K562 (cell line): ENCODE results near the gene ITPRIPL2. TPM values are rescaled to one million over a fixed set of nuclear protein-coding genes. Genes with fewer than 3 reads are reported as not detected.

Experiments
- BHLHE40 ChIP-seq: IDR thresholded peaks from 2 replicates; pipeline ENCODE4 v1.6.1; 2011; ENCODE audit warnings: low read length, improper control_type of control experiment
- BRCA1 ChIP-seq, 2 experiments: fragments of 450-650 bp in 1 of 2; sonication (generic) in 1 of 2; formaldehyde crosslinking in 1 of 2; IDR thresholded peaks; 2 replicates each; pipeline versions ENCODE4 v1.5.0 to v1.6.1; 2017 to 2020; ENCODE audit warnings: mild to moderate bottlenecking in 1 of 2, missing genetic modification reagents in 1 of 2
- BRD9 ChIP-seq: fragments of 450-650 bp; IDR thresholded peaks from 2 replicates; pipeline ENCODE4 v1.6.1; 2018; ENCODE audit warnings: low read depth; ENCODE audit not compliant: partially characterized antibody
- CTBP1 ChIP-seq: fragments of 450-650 bp; IDR thresholded peaks from 2 replicates; pipeline ENCODE4 v1.6.1; 2016; ENCODE audit warnings: borderline replicate concordance
- DACH1 ChIP-seq: fragments of 450-650 bp; IDR thresholded peaks from 2 replicates; pipeline ENCODE4 v1.6.1; 2018; ENCODE audit not compliant: partially characterized antibody
- ELF4 ChIP-seq: fragments of 450-650 bp; formaldehyde crosslinking; IDR thresholded peaks from 2 replicates; pipeline ENCODE4 v1.4.0; 2022; ENCODE audit warnings: missing genetic modification characterization
- KAT7 ChIP-seq: sonication (generic); formaldehyde crosslinking; IDR thresholded peaks from 2 replicates; pipeline ENCODE4 v1.8.0; 2022; ENCODE audit warnings: missing genetic modification reagents, mild to moderate bottlenecking, borderline replicate concordance
- NR3C1 ChIP-seq: sonication (generic); formaldehyde crosslinking; IDR thresholded peaks from 2 replicates; pipeline ENCODE4 v1.8.1; 2022; ENCODE audit warnings: missing genetic modification reagents
- PPARD ChIP-seq: fragments of 250-450 bp; sonication (Bioruptor Pico); IDR thresholded peaks from 2 replicates; pipeline ENCODE4 v1.8.0; 2022; ENCODE audit warnings: inconsistent platforms, mild to moderate bottlenecking, moderate library complexity
- SETDB1 ChIP-seq: IDR thresholded peaks from one replicate; pipeline ENCODE4 v1.6.1; 2012; ENCODE audit warnings: low read length, control low read depth, inconsistent platforms
- SREBF2 ChIP-seq: sonication (generic); formaldehyde crosslinking; IDR thresholded peaks from 2 replicates; pipeline ENCODE4 v1.4.0; 2020; ENCODE audit warnings: mild to moderate bottlenecking, missing genetic modification reagents
- TAL1 ChIP-seq: fragments of 450-650 bp; IDR thresholded peaks from 2 replicates; pipeline ENCODE4 v1.6.1; 2016; ENCODE audit warnings: mild to moderate bottlenecking
- ZBTB26 ChIP-seq: fragments of 450-650 bp; formaldehyde crosslinking; IDR thresholded peaks from 2 replicates; pipeline ENCODE4 v1.4.0; 2022; ENCODE audit warnings: missing genetic modification characterization
- ZBTB8A ChIP-seq: fragments of 450-650 bp; IDR thresholded peaks from 2 replicates; pipeline ENCODE4 v1.6.1; 2018; ENCODE audit warnings: mild to moderate bottlenecking, moderate library complexity; ENCODE audit not compliant: partially characterized antibody
- polyA plus RNA-seq, 8 experiments: library from polyadenylated mRNA; depleted of rRNA in 4 of 8; stranded (reverse) in 5 of 8; unstranded in 3 of 8; fragments of >200 nt; fragmentation: Nextera tagmentation in 2 of 8; fragmentation: Illumina TruSeq in 1 of 8; extraction: Ambion mirVana in 2 of 8; extraction: Trizol in 1 of 8; gene quantifications; 2 replicates each; pipeline versions ENCODE4 v1.2.1 to v1.2.3, GENCODE V29; 2011 to 2014; ENCODE audit warnings: inconsistent platforms in 1 of 8, missing spikeins in 1 of 8
- total RNA-seq, 7 experiments: library from RNA; depleted of rRNA in 6 of 7; stranded (reverse); fragments of >200 nt in 6 of 7; fragmentation: Illumina TruSeq in 2 of 7; extraction: Trizol in 2 of 7; gene quantifications; 2 replicates each; pipeline versions ENCODE4 v1.2.1 to v1.2.3, GENCODE V29; 2011 to 2021; ENCODE audit warnings: low replicate concordance in 1 of 7
- TF ChIP-seq, protein P1 (sequence below), 2 experiments: fragments of 450-650 bp in 1 of 2; sonication (generic) in 1 of 2; formaldehyde crosslinking in 1 of 2; IDR thresholded peaks in 1 of 2; conservative IDR thresholded peaks in 1 of 2; 2 replicates each; pipeline versions ENCODE4 v1.6.1 to v1.8.1; 2016 to 2023; ENCODE audit warnings: mild to moderate bottlenecking in 2 of 2, moderate library complexity in 2 of 2, inconsistent platforms in 1 of 2, missing genetic modification reagents in 1 of 2

ITPRIPL2 gene
- total and polyA plus RNA-seq, 9 of the 15 experiments (the other 6 are each of a cell fraction or from before 2014, with no cell fraction given), result 0.04 to 2.2 (median 0.58) TPM

GRCh38 chr16:19135896-19136438, 22.2 kb downstream of the ITPRIPL2 start (continued):
- TF ChIP-seq SETDB1, result no peak
- no peak for TF ChIP-seq BRD9
- no peak for TF ChIP-seq BHLHE40
- TF ChIP-seq KAT7 (CRISPR knock-in tag), result no peak
- TF ChIP-seq ZBTB26 (CRISPR knock-in tag), result no peak
- TF ChIP-seq DACH1, result no peak
- TF ChIP-seq TAL1, result peak; percentile 38; the same call in 1 of the 2 replicates
- no peak for TF ChIP-seq PPARD
- no peak for TF ChIP-seq ZBTB8A
- no peak for TF ChIP-seq SREBF2 (CRISPR knock-in tag)
- TF ChIP-seq, protein P1, sequence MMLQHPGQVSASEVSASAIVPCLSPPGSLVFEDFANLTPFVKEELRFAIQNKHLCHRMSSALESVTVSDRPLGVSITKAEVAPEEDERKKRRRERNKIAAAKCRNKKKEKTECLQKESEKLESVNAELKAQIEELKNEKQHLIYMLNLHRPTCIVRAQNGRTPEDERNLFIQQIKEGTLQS (IDR thresholded peaks at IDR 0.05), result no peak
- TF ChIP-seq, protein P1 (CRISPR knock-in tag; conservative IDR thresholded peaks at IDR 0.05), result no peak
- TF ChIP-seq BRCA1 (IDR thresholded peaks at IDR 0.05), result no peak
- TF ChIP-seq BRCA1 (CRISPR knock-in tag; IDR thresholded peaks at IDR 0.05), result no peak
- no peak for TF ChIP-seq NR3C1 (CRISPR knock-in tag)
- TF ChIP-seq ELF4 (CRISPR knock-in tag), result no peak
- TF ChIP-seq CTBP1, result peak; percentile 85; the same call in 1 of the 2 replicates
